Astrocyte (in vitro differentiated cells and primary cell): ENCODE data around the gene HOGA1.

Experiments used
- CTCF ChIP-seq: IDR thresholded peaks from 2 replicates; pipeline ENCODE4 v1.5.1; 2011; ENCODE audit warnings: low read depth, mild to moderate bottlenecking, inconsistent platforms, low read length, moderate library complexity; ENCODE audit not compliant: insufficient read depth
- EZH2 ChIP-seq: IDR thresholded peaks from 2 replicates; pipeline ENCODE4 v1.6.1; 2012; ENCODE audit warnings: mild to moderate bottlenecking, low read length, inconsistent platforms; ENCODE audit not compliant: insufficient read depth

- TF ChIP-seq CTCF, result no peak
- TF ChIP-seq EZH2, result no peak
These were observed 14.4 kb downstream of the HOGA1 start for GRCh38 chr10:97598407-97599271.
